ENCODE measurements around the gene PYDC1.
"Not testable (repeated sequence)": the region's sequence is repeated elsewhere in the genome, so short reads cannot be mapped to it uniquely, and the experiment has no call there.

The PYDC1 gene

DNA sequence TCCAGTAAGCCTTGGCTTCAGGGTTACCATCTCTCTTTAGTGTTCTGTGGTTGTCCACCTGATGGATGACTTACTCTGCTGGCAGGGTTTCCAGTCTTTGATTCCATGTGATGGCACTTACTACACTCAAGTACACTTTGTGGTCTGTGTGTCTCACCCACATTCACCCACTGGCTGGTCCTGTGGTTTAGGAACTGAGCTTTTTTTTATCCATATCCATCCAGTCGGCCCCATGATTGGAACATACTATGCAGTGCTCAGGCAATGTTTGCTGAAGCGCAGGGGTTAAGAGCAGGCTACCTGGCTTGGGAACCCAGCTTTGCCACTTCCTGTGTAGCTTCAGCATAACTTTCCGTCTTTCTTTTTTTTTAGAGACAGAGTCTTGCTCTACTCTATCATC, 39.8 kb downstream of the PYDC1 start:
- DNase-seq, result no peak

DNA sequence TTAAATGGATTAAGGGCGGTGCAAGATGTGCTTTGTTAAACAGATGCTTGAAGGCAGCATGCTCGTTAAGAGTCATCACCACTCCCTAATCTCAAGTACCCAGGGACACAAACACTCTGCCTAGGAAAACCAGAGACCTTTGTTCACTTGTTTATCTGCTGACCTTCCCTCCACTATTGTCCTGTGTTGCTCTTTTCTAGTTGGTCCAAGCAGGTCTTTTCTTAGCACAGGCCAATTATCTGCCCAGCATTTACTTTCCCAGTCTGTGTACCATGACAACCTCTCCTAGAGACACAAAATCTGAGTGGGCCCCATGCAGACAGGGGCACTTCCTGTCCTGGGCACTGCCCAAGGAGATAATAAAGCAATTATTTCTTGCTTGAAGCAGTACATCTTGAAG, 46.9 kb downstream of the PYDC1 start:
- DNase-seq, result not testable (repeated sequence)

DNA sequence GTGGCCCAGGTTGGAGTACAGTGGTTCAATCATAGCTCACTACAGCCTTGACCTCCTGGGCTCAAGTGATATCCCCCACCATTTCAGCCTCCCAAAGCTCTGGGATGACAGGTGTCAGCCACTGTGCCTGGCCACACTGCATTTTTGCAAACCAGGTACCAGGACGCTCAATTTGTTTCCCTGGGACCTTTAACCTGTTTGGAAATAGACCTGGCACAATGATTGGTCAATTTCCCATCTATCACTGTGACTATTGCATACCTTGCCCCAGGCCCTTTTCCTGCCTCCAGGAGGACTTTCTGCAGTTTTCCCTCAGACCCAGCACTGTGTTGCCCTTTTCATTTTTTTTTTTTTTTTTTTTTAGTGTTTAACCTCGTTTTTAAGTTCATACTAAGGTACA, 48.1 kb downstream of the PYDC1 start:
- DNase-seq, result no peak

DNA sequence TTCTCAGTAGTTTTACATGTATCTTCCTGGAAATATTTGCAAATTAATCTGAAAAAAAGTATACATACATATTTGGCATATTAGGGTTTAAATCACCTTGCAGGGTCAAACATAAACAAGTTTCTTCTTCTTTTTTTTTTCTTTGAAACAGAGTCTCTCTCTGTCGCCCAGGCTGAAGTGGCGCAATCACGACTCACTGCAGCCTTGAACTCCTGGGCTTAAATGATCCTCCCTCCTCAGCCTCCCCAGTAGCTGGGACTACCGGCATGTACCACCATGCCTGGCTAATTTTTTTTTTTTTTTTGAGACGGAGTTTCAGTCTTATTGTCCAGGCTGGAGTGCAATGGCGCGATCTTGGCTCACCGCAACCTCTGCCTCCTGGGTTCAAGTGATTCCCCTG, 49.6 kb downstream of the PYDC1 start:
- no peak for DNase-seq

All from NCI-H2171 (cell line).